Measurements from ENCODE around the gene APOBEC3C. TPM values are rescaled to one million over a fixed set of nuclear protein-coding genes. Genes with fewer than 3 reads are reported as not detected.

APOBEC3C gene
- total and polyA plus RNA-seq, 2 of the 4 experiments (the other 2 are of a cell fraction) = 6.6 to 32.0 TPM

DNA sequence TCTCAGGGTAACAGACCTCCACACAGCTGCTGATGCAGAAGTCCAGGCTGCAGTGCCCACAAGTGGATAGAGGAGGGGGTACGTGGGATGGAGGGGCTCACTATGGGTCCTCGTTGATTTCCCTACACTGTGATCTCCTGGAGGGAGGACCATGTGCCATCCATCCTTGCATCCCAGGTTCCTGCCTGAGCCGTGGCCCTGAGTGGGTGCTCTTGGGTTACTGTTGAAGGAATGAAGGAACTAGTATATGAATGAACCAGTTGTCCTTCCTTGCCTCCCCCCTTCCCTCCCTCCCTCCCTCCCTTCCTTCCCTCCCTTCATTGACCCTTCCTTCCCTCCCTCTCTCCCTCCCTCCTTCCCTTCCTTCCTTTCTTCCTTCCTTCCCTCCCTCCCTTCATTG, 16.5 kb upstream of the APOBEC3C start:
- no peak overlapping the region for H2BK5ac ChIP-seq (ENCODE audit: low read depth, low read length, poor library complexity, severe bottlenecking)
- H4K5ac ChIP-seq (ENCODE audit: low read depth, low read length) = no peak overlapping the region
- intact Hi-C loops (cut with micrococcal nuclease) = no loop called here
- peaks cover 10% of the 10 kb centered on the region for H3K27me3 ChIP-seq (ENCODE audit: control insufficient read depth, insufficient read depth, low read length)
- dilution Hi-C loops (cut with HindIII; ENCODE audit: low sequenced_read_pairs, unreplicated experiment) = no loop called here
- no peak overlapping the region for H2BK20ac ChIP-seq (ENCODE audit: low read depth, low read length)
- peaks cover 2% of the 10 kb centered on the region; the same call in 1 of the 2 replicates for H3K9me3 ChIP-seq (ENCODE audit: control insufficient read depth, insufficient read depth, low read length)
- no peak overlapping the region for H3K4ac ChIP-seq (ENCODE audit: low read depth, low read length)
- H3K23ac ChIP-seq (ENCODE audit: low read depth, low read length) = no peak overlapping the region
- DNase-seq (no peak), ATAC-seq (ENCODE audit: low read depth) (no peak)
- H3K18ac ChIP-seq (ENCODE audit: low read depth, low read length) = no peak overlapping the region
- no peak overlapping the region for H3K56ac ChIP-seq (ENCODE audit: extremely low read depth, insufficient read depth, low read length)
- H3K9me1 ChIP-seq (ENCODE audit: insufficient read depth, low read length) = no peaks in the 10 kb centered on the region
- H4K91ac ChIP-seq (ENCODE audit: insufficient read depth, low read depth, low read length) = no peak overlapping the region
- no peaks in the 10 kb centered on the region for H4K20me1 ChIP-seq (ENCODE audit: insufficient read depth, low read length)
- WGBS, 2 experiments (ENCODE audit: extremely low coverage in 2 of 2, insufficient read length in 1 of 2) = no CpG with 5 or more reads among the region's 3 CpGs
- ChIA-PET CTCF (interaction anchor here (1.2 kb wide), 1 partner anchor 127 kb away, joined by 5 read pairs; no protein-coding TSS in a partner anchor), POLR2A (ENCODE audit: unreplicated experiment) (no interaction called here)
- H3K36me3 ChIP-seq (ENCODE audit: control insufficient read depth, insufficient read depth, low read length) = no peaks in the 10 kb centered on the region
- no peaks in the 10 kb centered on the region for H3K4me1 ChIP-seq (ENCODE audit: control insufficient read depth, insufficient read depth, low read length)
- H3K79me1 ChIP-seq (ENCODE audit: low read depth in 1 of 2, low read length in 2 of 2) = no peaks in the 10 kb centered on the region
- no TSS peak for BruUV-seq (replicated peaks)
- no peak overlapping the region for H3K27ac ChIP-seq (ENCODE audit: insufficient read depth, low read length)
- H2AFZ ChIP-seq (replicated peaks; ENCODE audit: low read length, poor library complexity) = no peak overlapping the region
- no peak overlapping the region for H2AK9ac ChIP-seq (replicated peaks; ENCODE audit: low read depth, low read length, poor library complexity)
- in situ Hi-C loops (cut with MboI; ENCODE audit: low sequenced_read_pairs) = no loop called here
- H4K8ac ChIP-seq (ENCODE audit: low read depth in 2 of 2, low read length in 2 of 2) = no peak overlapping the region
- H3K4me3 ChIP-seq (ENCODE audit: insufficient read depth, low read depth, low read length) = no peak overlapping the region
- no peak for TF ChIP-seq CHD1 (IDR thresholded peaks at IDR 0.05; ENCODE audit: low read depth, low read length)
- no peak for TF ChIP-seq RFX5 (IDR thresholded peaks at IDR 0.05; ENCODE audit: low read depth, low read length)
- TF ChIP-seq MAFK (IDR thresholded peaks at IDR 0.05; ENCODE audit: low read depth, low read length) = no peak
- no peak for TF ChIP-seq RAD21 (IDR thresholded peaks at IDR 0.05; ENCODE audit: low read length)
- TF ChIP-seq MAZ (IDR thresholded peaks at IDR 0.05; ENCODE audit: borderline replicate concordance, low read depth, low read length) = no peak
- no peak for TF ChIP-seq CEBPB (IDR thresholded peaks at IDR 0.05; ENCODE audit: low read depth, low read length)
- no peak overlapping the region for H2BK120ac ChIP-seq (ENCODE audit: low read depth, low read length)
- H3K14ac ChIP-seq (replicated peaks; ENCODE audit: low read depth, low read length) = no peak overlapping the region
- H3K9ac ChIP-seq (ENCODE audit: low read depth, low read length) = no peak overlapping the region
- H3K4me2 ChIP-seq (ENCODE audit: low read depth, low read length) = no peak overlapping the region
- no peak overlapping the region for H2AK5ac ChIP-seq (ENCODE audit: low read depth, low read length)
- H2BK15ac ChIP-seq (ENCODE audit: low read depth, low read length) = no peak overlapping the region
